HUES64 (cell line): Measurements from ENCODE around the gene INTS6L.

Experiments used
- H3K27ac ChIP-seq: 2 replicates; pipeline ENCODE4 v1.7.0; 2013; ENCODE audit warnings: low read depth, low read length, inconsistent platforms
- H3K27me3 ChIP-seq: 2 replicates; pipeline ENCODE4 v1.6.1; 2013; ENCODE audit warnings: mild to moderate bottlenecking, low read length; ENCODE audit not compliant: insufficient read depth
- H3K36me3 ChIP-seq: 2 replicates; pipeline ENCODE4 v1.6.1; 2013; ENCODE audit warnings: mild to moderate bottlenecking, low read length; ENCODE audit not compliant: insufficient read depth
- H3K4me1 ChIP-seq: 2 replicates; pipeline ENCODE4 v1.6.1; 2013; ENCODE audit warnings: mild to moderate bottlenecking, low read length, moderate library complexity; ENCODE audit not compliant: insufficient read depth
- H3K4me3 ChIP-seq: 2 replicates; pipeline ENCODE4 v1.5.1; 2013; ENCODE audit warnings: mild to moderate bottlenecking, low read length, moderate library complexity
- H3K9ac ChIP-seq: 2 replicates; pipeline ENCODE4 v1.6.1; 2013; ENCODE audit warnings: mild to moderate bottlenecking, low read depth, low read length
- H3K9me3 ChIP-seq: 2 replicates; pipeline ENCODE4 v1.6.1; 2013; ENCODE audit warnings: low read depth, low read length; ENCODE audit not compliant: insufficient read depth
- WGBS: fragments of 150-250, 120-280 bp; methylation state at CpG from one replicate; pipeline ENCODE4 v1.1.7; 2013; ENCODE audit warnings: missing lambda C conversion rate; 5-methylcytosine and 5-hydroxymethylcytosine counted together

INTS6L gene

GRCh38 chrX:135498236-135498635 lies 22.2 kb upstream of the INTS6L start:
- no peak overlapping the region for H3K9ac ChIP-seq
- no peak overlapping the region for H3K27ac ChIP-seq
- 95% methylated on average over 2 of the region's 2 CpGs for WGBS
- no peaks in the 10 kb centered on the region for H3K36me3 ChIP-seq
- H3K9me3 ChIP-seq, result no peaks in the 10 kb centered on the region
- no peaks in the 10 kb centered on the region for H3K27me3 ChIP-seq
- no peak overlapping the region for H3K4me3 ChIP-seq
- no peaks in the 10 kb centered on the region for H3K4me1 ChIP-seq

GRCh38 chrX:135505351-135505750 lies 15.1 kb upstream of the INTS6L start:
- no peaks in the 10 kb centered on the region for H3K27me3 ChIP-seq
- H3K36me3 ChIP-seq, result no peaks in the 10 kb centered on the region
- H3K4me3 ChIP-seq, result no peak overlapping the region
- H3K9me3 ChIP-seq, result no peaks in the 10 kb centered on the region
- no peak overlapping the region for H3K27ac ChIP-seq
- H3K9ac ChIP-seq, result no peak overlapping the region
- no peaks in the 10 kb centered on the region for H3K4me1 ChIP-seq

- Histone ChIP-seq H3K4me1 (no peaks in the 10 kb centered on the region), H3K27me3 (no peaks in the 10 kb centered on the region), H3K27ac (no peak overlapping the region), H3K4me3 (no peak overlapping the region), H3K36me3 (no peaks in the 10 kb centered on the region), H3K9me3 (no peaks in the 10 kb centered on the region), H3K9ac (no peak overlapping the region)
- WGBS, result 71% methylated on average over 1 of the region's 2 CpGs
Measured at GRCh38 chrX:135509885-135510284, 10.6 kb upstream of the INTS6L start.

GRCh38 chrX:135512508-135513129 lies 7.8 kb upstream of the INTS6L start:
- H3K9me3 ChIP-seq, result no peaks in the 10 kb centered on the region
- H3K36me3 ChIP-seq, result no peaks in the 10 kb centered on the region
- H3K9ac ChIP-seq, result no peak overlapping the region
- no peaks in the 10 kb centered on the region for H3K4me1 ChIP-seq
- H3K27me3 ChIP-seq, result no peaks in the 10 kb centered on the region
- no peak overlapping the region for H3K4me3 ChIP-seq
- H3K27ac ChIP-seq, result no peak overlapping the region
- WGBS, result 92% methylated on average over 3 of the region's 3 CpGs

- 79% methylated on average over 4 of the region's 5 CpGs for WGBS
- Histone ChIP-seq H3K36me3 (no peaks in the 10 kb centered on the region), H3K9me3 (no peaks in the 10 kb centered on the region), H3K4me3 (no peak overlapping the region), H3K27ac (no peak overlapping the region), H3K9ac (no peak overlapping the region), H3K4me1 (no peaks in the 10 kb centered on the region), H3K27me3 (no peaks in the 10 kb centered on the region)
Measured at GRCh38 chrX:135513130-135513515, 7.3 kb upstream of the INTS6L start.

- 56% methylated on average over 1 of the region's 1 CpG for WGBS
- H3K36me3 ChIP-seq, result no peaks in the 10 kb centered on the region
- H3K4me3 ChIP-seq, result no peak overlapping the region
Measured at GRCh38 chrX:135516376-135516775, 4.1 kb upstream of the INTS6L start.

GRCh38 chrX:135518161-135518560 lies 2.3 kb upstream of the INTS6L start:
- no peak overlapping the region for H3K9ac ChIP-seq

More at GRCh38 chrX:135516376-135516775, 4.1 kb upstream of the INTS6L start:
- Histone ChIP-seq H3K9ac (no peak overlapping the region), H3K27me3 (no peaks in the 10 kb centered on the region), H3K27ac (no peak overlapping the region), H3K9me3 (no peaks in the 10 kb centered on the region), H3K4me1 (peaks cover 5% of the 10 kb centered on the region; the same call in 1 of the 2 replicates)

GRCh38 chrX:135520022-135520552 lies 373 bp upstream of the INTS6L start:
- no peaks in the 10 kb centered on the region for H3K27me3 ChIP-seq
- no peaks in the 10 kb centered on the region for H3K36me3 ChIP-seq
- H3K27ac ChIP-seq, result peak overlapping the region; percentile 75; the same call in 1 of the 2 replicates
- H3K4me1 ChIP-seq, result peaks cover 10% of the 10 kb centered on the region; the same call in 1 of the 2 replicates
- no peaks in the 10 kb centered on the region for H3K9me3 ChIP-seq
- 29% methylated on average over 12 of the region's 12 CpGs for WGBS
- peak overlapping the region; percentile 81 for H3K4me3 ChIP-seq
- peak overlapping the region; percentile 52; the same call in 1 of the 2 replicates for H3K9ac ChIP-seq

More at GRCh38 chrX:135518161-135518560, 2.3 kb upstream of the INTS6L start:
- Histone ChIP-seq H3K27ac (no peak overlapping the region), H3K4me3 (no peak overlapping the region), H3K9me3 (no peaks in the 10 kb centered on the region), H3K4me1 (peaks cover 10% of the 10 kb centered on the region; the same call in 1 of the 2 replicates), H3K27me3 (no peaks in the 10 kb centered on the region), H3K36me3 (no peaks in the 10 kb centered on the region)
- WGBS, result 84% methylated on average over 1 of the region's 1 CpG

- under 1% methylated on average over 72 of the region's 73 CpGs for WGBS
- Histone ChIP-seq H3K9me3 (no peaks in the 10 kb centered on the region), H3K27me3 (no peaks in the 10 kb centered on the region), H3K36me3 (no peaks in the 10 kb centered on the region), H3K9ac (peak overlapping the region; percentile 70), H3K4me3 (peak overlapping the region; percentile 81), H3K27ac (peak overlapping the region; percentile 72), H3K4me1 (peaks cover 10% of the 10 kb centered on the region; the same call in 1 of the 2 replicates)
Measured at GRCh38 chrX:135521405-135522131, 1.1 kb downstream of the INTS6L start.

- Histone ChIP-seq H3K9ac (peak overlapping the region; percentile 70), H3K9me3 (no peaks in the 10 kb centered on the region), H3K27ac (peak overlapping the region; percentile 72), H3K4me1 (peaks cover 10% of the 10 kb centered on the region; the same call in 1 of the 2 replicates), H3K4me3 (peak overlapping the region; percentile 81), H3K27me3 (no peaks in the 10 kb centered on the region), H3K36me3 (no peaks in the 10 kb centered on the region)
- 3% methylated on average over 8 of the region's 9 CpGs for WGBS
Measured at GRCh38 chrX:135522132-135522530, 1.7 kb downstream of the INTS6L start.
